Esophagus squamous epithelium (tissue), 4 donors: ENCODE data around the gene APOC3.
"Not testable (repeated sequence)": the region's sequence is repeated elsewhere in the genome, so short reads cannot be mapped to it uniquely, and the experiment has no call there.

ENCODE experiments used
- CTCF ChIP-seq, 6 experiments: fragments of 450-650 bp in 4 of 6; fragments of 200-600 bp in 2 of 6; sonication (generic) in 2 of 6; IDR thresholded peaks; one replicate each; pipeline ENCODE4 v1.5.1; 2016 to 2019; ENCODE audit warnings: antibody characterized with exemption in 6 of 6, mild to moderate bottlenecking in 4 of 6, moderate library complexity in 4 of 6
- POLR2A ChIP-seq, 4 donors: fragments of 450-650 bp; IDR thresholded peaks; one replicate each; pipeline ENCODE4 v1.6.1; 2017; ENCODE audit warnings: antibody characterized with exemption in 4 of 4, mild to moderate bottlenecking in 4 of 4, moderate library complexity in 3 of 4

DNA sequence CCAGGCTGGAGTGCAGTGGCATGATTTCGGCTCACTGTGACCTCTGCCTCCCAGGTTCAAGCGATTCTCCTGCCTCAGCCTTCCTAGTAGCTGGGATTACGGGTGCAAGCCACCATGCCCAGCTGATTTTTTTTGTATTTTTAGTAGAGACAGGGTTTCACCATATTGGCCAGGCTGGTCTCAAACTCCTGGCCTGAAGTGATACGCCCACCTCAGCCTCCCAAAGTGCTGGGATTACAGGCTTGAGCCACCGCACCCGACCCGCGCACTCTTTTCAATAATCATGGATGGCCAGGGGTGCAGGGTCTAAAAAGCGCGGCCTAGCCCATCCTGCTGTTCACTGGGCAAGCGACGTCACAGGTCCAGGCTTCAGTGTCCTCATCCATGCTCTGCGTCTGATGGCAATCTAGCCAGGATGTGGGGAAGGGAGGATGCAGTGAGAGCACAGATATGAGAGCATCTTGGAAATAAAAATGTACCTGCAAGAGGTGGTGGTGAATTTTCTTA, 4.9 kb downstream of the APOC3 start:
- not testable (repeated sequence) for TF ChIP-seq CTCF, POLR2A (IDR thresholded peaks at IDR 0.05)
